ENCODE data around the gene F10. TPM values are rescaled to one million over a fixed set of nuclear protein-coding genes. Genes with fewer than 3 reads are reported as not detected.

The F10 gene
- total and polyA plus RNA-seq, 2 of the 13 experiments (the other 11 are each of a cell fraction or from before 2014, with no cell fraction given): 58.4 to 237 TPM

GRCh38 chr13:113148940-113149503, 26.4 kb downstream of the F10 start (continued):
- TF ChIP-seq MBNL3 (CRISPR knock-in tag; conservative IDR thresholded peaks at IDR 0.05) (no peak), NFKB2 (CRISPR knock-in tag; IDR thresholded peaks at IDR 0.05; ENCODE audit: borderline replicate concordance) (0 out of 2 replicates have a peak, but pooled peaks have one; percentile 7), ZNF292 (CRISPR knock-in tag; IDR thresholded peaks at IDR 0.05; ENCODE audit: borderline replicate concordance, low read depth) (no peak), ARID3A (IDR thresholded peaks at IDR 0.05; ENCODE audit: low read depth, low read length) (no peak), ZC3H13 (CRISPR knock-in tag; IDR thresholded peaks at IDR 0.05) (peak; percentile 17), ZFX (CRISPR knock-in tag; IDR thresholded peaks at IDR 0.05; ENCODE audit: low read depth) (no peak), REST (IDR thresholded peaks at IDR 0.05; ENCODE audit: borderline replicate concordance in 1 of 2, low read depth in 1 of 2, low read length in 2 of 2) (no peak), PHF8 (CRISPR knock-in tag; IDR thresholded peaks at IDR 0.05) (0 out of 2 replicates have a peak, but pooled peaks have one; percentile 2), ZNF431 (CRISPR knock-in tag; IDR thresholded peaks at IDR 0.05; ENCODE audit: borderline replicate concordance, low read depth) (no peak), ZNF883 (CRISPR knock-in tag; IDR thresholded peaks at IDR 0.05; ENCODE audit: not compliant biosample characterization) (peak; percentile 4), ZSCAN22 (CRISPR knock-in tag; IDR thresholded peaks at IDR 0.05) (no peak), AGO2 (optimal IDR thresholded peaks at IDR 0.05; ENCODE audit: low read depth, low read length) (peak; percentile 80), PHF20 (CRISPR knock-in tag; IDR thresholded peaks at IDR 0.05) (no peak), SRSF9 (IDR thresholded peaks at IDR 0.05; ENCODE audit: borderline replicate concordance, insufficient read depth, low read depth, low read length, poor library complexity, severe bottlenecking) (no peak), ZNF547 (CRISPR knock-in tag; IDR thresholded peaks at IDR 0.05) (no peak), GRHL1 (CRISPR knock-in tag; conservative IDR thresholded peaks at IDR 0.05) (no peak), ELK4 (CRISPR knock-in tag; IDR thresholded peaks at IDR 0.05; ENCODE audit: borderline replicate concordance) (no peak)
